Neural progenitor cell (in vitro differentiated cells): Measurements from ENCODE around the gene AOC1.

Experiments
- EZH2 ChIP-seq: fragments of 200-600 bp; sonication (generic); IDR thresholded peaks from 2 replicates; pipeline ENCODE4 v1.6.1; 2017; ENCODE audit warnings: antibody characterized with exemption, mild to moderate bottlenecking, moderate library complexity
- EZH2phosphoT487 ChIP-seq: fragments of 200-600 bp; sonication (generic); IDR thresholded peaks from 2 replicates; pipeline ENCODE4 v1.6.1; 2017; ENCODE audit warnings: antibody characterized with exemption
- TF ChIP-seq, protein P1 (sequence below): fragments of 200-600 bp; sonication (generic); IDR thresholded peaks from 2 replicates; pipeline ENCODE4 v1.5.1; 2017; ENCODE audit warnings: antibody characterized with exemption, mild to moderate bottlenecking

DNA sequence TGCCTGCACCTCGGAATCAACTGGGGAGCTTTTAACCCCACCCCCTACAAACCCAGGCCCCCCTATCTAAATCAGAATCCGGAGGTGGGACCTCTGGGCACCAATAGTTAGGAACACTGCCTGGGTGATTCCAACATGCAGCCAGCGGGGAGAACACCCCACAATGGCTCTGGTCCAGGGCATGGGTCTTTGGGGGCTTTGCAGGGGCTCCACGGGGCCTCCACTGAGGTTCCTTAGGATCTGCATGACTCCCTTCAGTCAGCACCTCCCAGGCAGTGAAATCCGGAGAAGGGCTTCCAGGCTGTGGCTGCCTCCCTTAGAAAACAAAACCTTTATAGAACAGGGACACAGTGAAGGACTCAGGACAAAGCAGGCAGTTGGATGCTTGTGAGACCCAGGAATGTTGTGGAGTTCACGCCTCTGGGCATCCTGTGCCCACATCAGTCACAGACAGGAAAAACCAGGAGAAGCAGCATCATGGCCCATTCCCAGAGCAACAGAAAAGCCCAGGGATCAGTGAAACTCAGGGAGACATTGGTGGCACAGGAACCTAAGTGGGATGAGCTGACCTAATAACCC lies 16.5 kb upstream of the AOC1 start:
- TF ChIP-seq EZH2 (no peak), EZH2phosphoT487 (no peak)
- TF ChIP-seq, protein P1, sequence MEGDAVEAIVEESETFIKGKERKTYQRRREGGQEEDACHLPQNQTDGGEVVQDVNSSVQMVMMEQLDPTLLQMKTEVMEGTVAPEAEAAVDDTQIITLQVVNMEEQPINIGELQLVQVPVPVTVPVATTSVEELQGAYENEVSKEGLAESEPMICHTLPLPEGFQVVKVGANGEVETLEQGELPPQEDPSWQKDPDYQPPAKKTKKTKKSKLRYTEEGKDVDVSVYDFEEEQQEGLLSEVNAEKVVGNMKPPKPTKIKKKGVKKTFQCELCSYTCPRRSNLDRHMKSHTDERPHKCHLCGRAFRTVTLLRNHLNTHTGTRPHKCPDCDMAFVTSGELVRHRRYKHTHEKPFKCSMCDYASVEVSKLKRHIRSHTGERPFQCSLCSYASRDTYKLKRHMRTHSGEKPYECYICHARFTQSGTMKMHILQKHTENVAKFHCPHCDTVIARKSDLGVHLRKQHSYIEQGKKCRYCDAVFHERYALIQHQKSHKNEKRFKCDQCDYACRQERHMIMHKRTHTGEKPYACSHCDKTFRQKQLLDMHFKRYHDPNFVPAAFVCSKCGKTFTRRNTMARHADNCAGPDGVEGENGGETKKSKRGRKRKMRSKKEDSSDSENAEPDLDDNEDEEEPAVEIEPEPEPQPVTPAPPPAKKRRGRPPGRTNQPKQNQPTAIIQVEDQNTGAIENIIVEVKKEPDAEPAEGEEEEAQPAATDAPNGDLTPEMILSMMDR, result no peak
